ENCODE measurements around the gene MCRS1. TPM values are rescaled to one million over a fixed set of nuclear protein-coding genes. Genes with fewer than 3 reads are reported as not detected.
A peak's percentile ranks its signal among the peaks of the same experiment; 100 is the strongest.

The MCRS1 gene
- total RNA-seq, 1 donor from 2014 or later, result 97.9 TPM

DNA sequence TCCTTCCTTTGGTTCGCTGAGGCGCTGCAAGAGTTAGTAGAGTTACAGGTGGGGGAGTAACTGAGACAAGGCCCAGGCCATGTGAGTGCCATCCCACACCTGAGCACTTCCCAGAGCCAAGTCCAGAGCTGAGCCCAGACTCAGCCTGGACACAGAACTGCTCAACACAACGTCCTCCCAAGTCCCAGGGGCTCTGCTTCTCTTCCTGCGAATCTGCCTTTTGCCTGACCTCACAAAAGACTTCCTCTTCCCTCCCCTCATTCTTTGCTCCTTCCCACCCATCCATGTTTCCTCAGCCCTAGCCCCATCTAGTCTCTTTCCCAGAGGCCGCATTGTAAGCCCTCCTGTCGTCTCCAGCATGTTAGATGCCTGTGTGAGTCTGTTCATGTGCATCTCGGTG lies 16.6 kb upstream of the MCRS1 start:
- intact Hi-C loops (cut with micrococcal nuclease), result no loop called here

GRCh38 chr12:49583366-49584094 lies 15.6 kb upstream of the MCRS1 start:
- Histone ChIP-seq H3K27ac (replicated peaks) (peak overlapping the region; percentile 67), H3K4me1 (peaks cover 52% of the 10 kb centered on the region), H3K9me3 (replicated peaks) (no peaks in the 10 kb centered on the region), H3K36me3 (no peaks in the 10 kb centered on the region), H3K27me3 (ENCODE audit: low read depth) (no peaks in the 10 kb centered on the region), H3K4me3 (no peak overlapping the region)
- intact Hi-C loops (cut with micrococcal nuclease), result no loop called here
- TF ChIP-seq CTCF (IDR thresholded peaks at IDR 0.05; ENCODE audit: borderline replicate concordance), result no peak
- no peak for DNase-seq

More for the DNA sequence above, 16.6 kb upstream of the MCRS1 start:
- no peaks in the 10 kb centered on the region for H3K36me3 ChIP-seq
- H3K9me3 ChIP-seq (replicated peaks), result no peaks in the 10 kb centered on the region
- no peak overlapping the region for H3K4me3 ChIP-seq
- peak overlapping the region; percentile 67 for H3K27ac ChIP-seq (replicated peaks)
- H3K4me1 ChIP-seq, result peaks cover 57% of the 10 kb centered on the region
- H3K27me3 ChIP-seq (ENCODE audit: low read depth), result no peaks in the 10 kb centered on the region
- DNase-seq, result no peak
- no peak for TF ChIP-seq CTCF (IDR thresholded peaks at IDR 0.05; ENCODE audit: borderline replicate concordance)

- H3K27me3 ChIP-seq (ENCODE audit: low read depth), result no peaks in the 10 kb centered on the region
- no peak for DNase-seq
- TF ChIP-seq CTCF (IDR thresholded peaks at IDR 0.05; ENCODE audit: borderline replicate concordance), result no peak
- no peaks in the 10 kb centered on the region for H3K9me3 ChIP-seq (replicated peaks)
- H3K36me3 ChIP-seq, result no peaks in the 10 kb centered on the region
- intact Hi-C loops (cut with micrococcal nuclease), result no loop called here
- H3K4me1 ChIP-seq, result peaks cover 54% of the 10 kb centered on the region
- H3K27ac ChIP-seq (replicated peaks), result peak overlapping the region; percentile 67
- no peak overlapping the region for H3K4me3 ChIP-seq
Measured at GRCh38 chr12:49582850-49583249, 14.9 kb upstream of the MCRS1 start.

GRCh38 chr12:49582201-49582600 lies 14.3 kb upstream of the MCRS1 start:
- intact Hi-C loops (cut with micrococcal nuclease), result no loop called here
- TF ChIP-seq CTCF (IDR thresholded peaks at IDR 0.05; ENCODE audit: borderline replicate concordance), result no peak
- Histone ChIP-seq H3K4me3 (no peak overlapping the region), H3K36me3 (no peaks in the 10 kb centered on the region), H3K4me1 (peaks cover 58% of the 10 kb centered on the region), H3K9me3 (replicated peaks) (no peaks in the 10 kb centered on the region), H3K27ac (replicated peaks) (peak overlapping the region; percentile 67), H3K27me3 (ENCODE audit: low read depth) (no peaks in the 10 kb centered on the region)
- DNase-seq, result no peak

DNA sequence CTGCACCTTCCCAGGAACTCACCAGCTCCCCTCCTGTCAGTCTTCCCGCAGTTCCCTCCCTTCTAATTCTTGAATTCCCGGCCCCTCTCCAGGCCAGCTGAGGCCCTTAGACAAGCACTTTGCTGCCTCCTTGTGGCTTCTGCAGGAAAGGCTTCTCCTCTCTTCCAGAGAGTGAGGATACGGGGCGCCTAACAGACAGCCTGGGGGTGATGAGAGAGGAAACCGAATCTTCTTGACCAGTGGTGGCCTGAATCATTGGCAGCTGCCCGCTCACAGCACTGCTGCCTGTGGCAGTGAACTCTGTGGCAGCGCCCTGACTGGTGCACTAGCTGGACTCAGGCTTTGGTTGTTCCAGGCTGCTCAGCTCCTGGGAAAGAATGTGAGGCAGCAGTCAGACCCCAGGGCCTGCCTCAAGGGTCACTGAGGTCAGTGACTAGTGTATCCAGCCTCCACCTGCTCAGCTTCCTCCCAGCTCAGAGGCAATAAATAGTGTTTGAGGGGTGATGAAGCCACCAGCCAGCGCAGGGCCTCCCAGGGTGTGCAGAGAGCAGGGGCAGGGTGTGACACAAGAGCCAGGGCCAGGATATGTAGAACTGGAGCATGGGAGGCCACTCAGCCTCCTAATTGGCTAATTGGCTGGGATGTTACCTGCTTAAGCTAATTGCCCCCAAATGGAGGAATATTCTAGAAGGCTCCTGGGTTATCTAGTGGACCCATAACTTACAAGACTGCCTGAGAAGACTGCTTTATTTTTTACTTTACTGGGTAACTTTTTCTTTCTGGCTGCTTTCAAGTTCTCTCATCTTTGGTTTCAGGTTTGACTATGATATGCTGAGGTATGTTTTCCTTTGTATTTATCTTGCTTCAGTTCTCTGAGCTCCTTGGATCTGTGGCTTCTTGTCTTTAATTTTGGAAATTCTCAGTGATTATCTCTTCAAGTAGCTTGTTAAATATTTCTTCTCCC lies 12.9 kb upstream of the MCRS1 start:
- intact Hi-C loops (cut with micrococcal nuclease), result no loop called here
- H3K36me3 ChIP-seq, result no peaks in the 10 kb centered on the region
- peak; percentile 63 for DNase-seq
- H3K9me3 ChIP-seq (replicated peaks), result no peaks in the 10 kb centered on the region
- H3K27me3 ChIP-seq (ENCODE audit: low read depth), result no peaks in the 10 kb centered on the region
- H3K4me3 ChIP-seq, result no peak overlapping the region
- H3K4me1 ChIP-seq, result peaks cover 57% of the 10 kb centered on the region
- peak overlapping the region; percentile 67 for H3K27ac ChIP-seq (replicated peaks)
- TF ChIP-seq CTCF (IDR thresholded peaks at IDR 0.05; ENCODE audit: borderline replicate concordance), result peak; percentile 83

Measured in left ventricle myocardium inferior (tissue), 1 donor.